Middle frontal gyrus (tissue), 1 donor: ENCODE data around the gene CFB.
"Not testable (repeated sequence)": the region's sequence is repeated elsewhere in the genome, so short reads cannot be mapped to it uniquely, and the experiment has no call there.

Experiments
- DNase-seq: peaks from one replicate; pipeline ENCODE4 v3.0.0-alpha.2; 2015; ENCODE audit warnings: low spot score; ENCODE audit errors: extremely low spot score

CFB gene

DNA sequence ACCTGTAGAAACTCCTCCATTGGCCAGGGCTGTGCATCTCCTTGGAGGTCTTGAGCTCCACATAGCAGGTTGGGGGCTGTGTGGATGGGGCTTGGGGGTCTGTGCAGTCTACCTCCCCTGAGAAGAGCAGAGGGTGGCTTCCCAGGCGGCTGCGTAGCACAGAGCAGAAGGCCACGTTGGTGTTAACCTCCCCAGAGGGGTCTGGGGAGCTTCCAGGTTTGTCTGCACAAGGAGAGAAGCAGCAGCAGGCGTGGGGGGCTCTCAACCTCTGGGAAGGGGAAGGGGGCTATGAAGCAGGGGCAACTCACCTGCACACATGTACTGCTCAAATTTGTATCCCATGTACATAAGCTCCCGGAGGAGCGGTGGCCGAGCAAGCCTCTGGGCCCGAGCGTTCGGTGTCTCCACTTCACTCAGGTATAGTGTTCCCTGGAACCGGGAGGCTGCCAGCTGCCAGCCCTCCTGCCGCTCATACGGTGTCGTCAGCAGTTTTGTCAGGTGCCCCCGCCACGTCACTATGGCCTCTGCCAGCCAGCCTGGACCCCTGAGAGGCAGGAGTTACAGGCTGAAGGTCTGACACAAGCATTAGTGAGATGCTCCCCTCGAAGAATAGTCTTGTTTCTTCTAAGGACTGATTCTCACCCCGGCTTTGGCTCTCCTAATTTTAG is 24.8 kb downstream of the CFB start:
- DNase-seq, result no peak

DNA sequence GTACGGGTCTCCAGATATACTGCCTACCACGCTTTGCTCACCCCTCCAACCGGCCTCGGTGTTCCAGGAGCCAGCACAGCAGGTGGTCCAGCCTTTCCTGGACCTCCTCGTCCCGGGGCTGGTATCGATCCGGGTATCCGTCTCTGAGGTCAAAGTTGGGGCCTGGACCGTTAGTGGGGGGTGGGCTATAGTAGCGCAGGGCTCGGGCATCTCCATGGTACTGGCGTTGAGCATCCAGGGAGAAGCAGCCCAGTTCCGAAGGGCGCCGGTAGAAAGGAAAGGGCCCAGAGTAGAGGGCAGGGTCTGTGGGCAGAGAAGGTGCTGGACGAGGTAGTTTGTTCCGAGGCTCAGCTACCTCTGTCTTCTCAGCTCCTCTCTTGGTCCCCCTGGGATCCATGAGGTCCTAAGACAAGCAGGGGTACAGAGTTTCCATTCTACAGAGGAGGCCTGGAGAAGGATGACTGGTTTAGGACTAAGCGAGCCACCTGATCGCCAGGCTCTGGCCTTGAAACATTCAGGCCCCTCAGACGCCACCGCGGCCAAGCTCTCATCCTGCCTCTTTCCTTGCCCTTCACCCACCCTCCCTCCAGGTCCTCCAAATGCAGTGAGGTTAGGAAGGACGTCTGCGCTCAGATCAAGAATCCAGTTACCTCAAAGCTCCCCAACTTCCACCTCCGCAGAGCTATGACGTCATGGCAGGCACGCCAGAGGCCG is 25.5 kb downstream of the CFB start:
- peak; percentile 10 for DNase-seq

DNA sequence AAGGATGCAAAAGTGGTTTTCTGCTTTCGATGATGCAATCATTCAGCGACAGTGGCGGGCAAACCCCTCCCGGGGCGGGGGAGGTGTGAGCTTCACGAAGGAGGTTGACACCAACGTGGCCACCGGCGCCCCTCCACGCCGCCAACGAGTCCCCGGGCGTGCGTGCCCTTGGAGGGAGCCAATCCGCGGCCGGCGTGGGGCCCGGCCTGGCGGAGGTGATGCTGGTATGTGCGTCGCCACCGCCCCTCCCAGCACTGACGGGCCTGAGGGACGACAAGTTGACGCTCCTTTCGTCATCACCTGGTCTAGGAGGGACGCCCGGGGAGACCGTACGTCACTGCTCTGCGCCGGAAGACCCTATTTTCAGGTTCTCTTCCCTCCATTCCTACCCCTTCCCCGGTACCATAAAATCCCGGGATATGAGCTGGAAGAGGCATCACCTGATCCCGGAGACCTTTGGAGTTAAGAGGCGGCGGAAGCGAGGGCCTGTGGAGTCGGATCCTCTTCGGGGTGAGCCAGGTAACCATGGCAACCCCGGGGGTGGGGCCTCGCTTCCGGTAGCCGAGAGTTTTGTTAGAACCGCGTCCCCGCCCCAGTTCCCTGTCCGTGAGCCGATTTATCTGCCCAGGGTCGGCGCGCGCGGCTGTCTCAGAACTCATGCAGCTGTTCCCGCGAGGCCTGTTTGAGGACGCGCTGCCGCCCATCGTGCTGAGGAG is 26.3 kb downstream of the CFB start, which contains the start of gene DXO:
Gene DXO, minus strand, starts transcription at position 146 of the 716 bp plus-strand sequence. CDS start 463 bp downstream, outside the sequence.
- peak; percentile 90 for DNase-seq

DNA sequence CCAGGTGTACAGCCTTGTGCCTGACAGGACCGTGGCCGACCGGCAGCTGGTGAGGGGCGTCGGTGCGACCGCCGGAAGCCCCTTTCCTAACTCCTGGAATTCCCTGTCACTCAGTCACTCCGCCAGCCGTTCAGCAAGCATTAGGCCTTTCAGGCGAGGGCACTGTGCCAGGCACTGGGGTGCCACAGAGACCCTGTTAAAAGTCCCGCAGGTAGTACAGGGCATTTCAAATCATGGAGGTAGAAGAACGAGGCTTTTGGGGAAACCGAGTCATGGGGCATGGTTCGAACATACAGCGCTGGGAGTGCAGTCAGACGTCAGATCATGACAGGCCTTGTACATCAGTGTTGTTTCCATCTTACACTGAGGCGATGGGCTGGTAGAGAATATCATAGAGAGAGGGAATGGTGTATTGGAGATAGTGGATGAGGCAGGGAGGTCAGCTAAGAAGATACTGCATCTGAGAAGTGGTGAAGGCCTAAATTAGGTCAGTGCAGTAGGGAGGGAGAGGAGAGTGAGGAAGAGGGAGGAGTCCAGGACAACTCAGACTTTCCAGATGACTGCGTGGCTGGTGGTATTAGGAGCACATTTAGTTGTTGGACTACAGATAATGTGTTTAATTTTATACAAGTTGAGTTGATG is 26.9 kb downstream of the CFB start:
- no peak for DNase-seq

DNA sequence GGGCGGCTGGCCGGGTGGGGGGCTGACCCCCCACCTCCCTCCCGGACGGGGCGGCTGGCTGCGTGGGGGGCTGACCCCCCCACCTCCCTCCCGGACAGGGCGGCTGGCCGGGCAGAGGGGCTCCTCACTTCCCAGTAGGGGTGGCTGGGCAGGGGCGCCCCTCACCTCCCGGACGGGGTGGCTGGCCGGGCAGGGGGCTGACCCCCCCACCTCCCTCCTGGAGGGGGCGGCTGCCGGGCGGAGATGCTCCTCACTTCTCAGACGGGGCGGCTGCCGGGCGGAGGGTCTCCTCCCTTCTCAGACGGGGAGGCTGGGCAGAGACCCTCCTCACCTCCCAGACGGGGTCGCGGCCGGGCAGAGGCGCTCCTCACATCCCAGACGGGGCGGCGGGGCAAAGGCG is 30.2 kb downstream of the CFB start:
- DNase-seq, result not testable (repeated sequence)

DNA sequence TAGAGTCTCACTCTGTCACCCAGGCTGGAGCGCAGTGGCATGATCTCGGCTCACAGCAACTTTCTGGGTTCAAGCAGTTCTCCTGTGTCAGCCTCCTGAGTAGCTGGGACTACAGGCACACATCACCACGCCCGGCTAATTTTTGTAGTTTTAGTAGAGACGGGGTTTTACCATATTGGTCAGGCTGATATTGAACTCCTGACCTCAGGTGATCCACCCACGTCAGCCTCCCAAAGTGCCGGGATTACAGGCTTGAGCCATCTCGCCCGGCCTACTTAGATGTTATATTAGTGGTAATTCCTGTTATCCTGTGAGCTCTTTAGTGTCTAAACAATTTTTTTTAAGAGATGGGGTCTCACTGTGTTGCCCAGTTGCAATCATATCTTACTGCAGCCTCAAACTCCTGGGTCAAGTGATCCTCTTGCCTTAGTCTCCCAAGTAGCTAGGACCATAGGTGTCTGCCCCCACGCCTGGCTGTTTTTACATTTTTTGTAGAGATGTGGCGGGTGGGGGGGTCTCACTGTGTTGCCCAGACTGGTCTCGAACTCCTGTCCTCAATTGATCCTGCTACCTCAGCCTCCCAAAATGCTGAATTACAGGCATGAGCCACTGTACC is 32.0 kb downstream of the CFB start:
- no peak for DNase-seq

DNA sequence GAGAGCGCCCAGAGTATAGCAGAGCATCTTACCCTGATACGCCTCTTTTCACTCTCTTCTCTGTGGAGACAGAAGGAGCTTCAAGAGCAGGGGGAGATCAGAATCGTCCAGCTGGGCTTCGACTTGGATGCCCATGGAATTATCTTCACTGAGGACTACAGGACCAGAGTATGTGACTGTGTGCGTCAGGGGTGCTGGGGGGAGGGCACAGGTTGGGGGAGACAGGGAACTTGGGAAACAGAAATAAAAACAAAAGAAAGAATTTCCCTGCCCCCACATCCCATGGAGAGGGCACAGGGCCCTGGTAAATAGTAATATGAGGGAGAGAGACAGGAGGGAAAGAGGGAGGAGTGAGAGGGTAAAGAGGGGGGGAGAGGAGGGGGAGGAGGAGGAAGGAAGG is 32.9 kb downstream of the CFB start:
- no peak for DNase-seq

DNA sequence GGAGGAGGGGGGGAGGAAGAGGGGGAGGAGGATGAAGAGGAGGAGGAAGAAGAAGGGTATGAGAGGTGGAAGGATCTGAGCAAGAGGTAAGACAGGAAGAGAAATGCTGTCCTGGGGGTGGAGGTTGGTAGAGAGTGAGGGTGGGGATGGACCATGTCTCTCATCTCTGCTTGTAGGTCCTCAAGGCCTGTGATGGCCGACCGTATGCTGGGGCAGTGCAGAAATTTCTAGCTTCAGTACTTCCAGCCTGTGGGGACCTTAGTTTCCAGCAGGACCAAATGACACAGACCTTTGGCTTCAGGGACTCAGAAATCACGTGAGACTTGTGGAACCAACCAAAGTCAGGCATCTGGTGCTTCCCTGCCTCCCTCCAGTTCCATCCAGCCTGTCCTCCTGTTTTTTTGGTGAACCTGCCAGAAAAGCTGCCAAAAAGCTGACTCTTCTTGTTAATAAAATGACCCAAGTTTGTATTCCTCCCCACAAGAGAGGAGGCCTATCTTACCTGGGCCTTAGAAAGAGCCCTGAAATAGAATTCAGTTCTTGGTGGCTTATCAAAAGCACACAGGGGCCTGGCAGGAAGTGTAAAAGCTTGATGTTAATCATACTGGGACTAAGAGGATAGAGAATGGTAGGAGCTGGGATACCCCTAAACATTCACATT is 33.5 kb downstream of the CFB start:
- no peak for DNase-seq

DNA sequence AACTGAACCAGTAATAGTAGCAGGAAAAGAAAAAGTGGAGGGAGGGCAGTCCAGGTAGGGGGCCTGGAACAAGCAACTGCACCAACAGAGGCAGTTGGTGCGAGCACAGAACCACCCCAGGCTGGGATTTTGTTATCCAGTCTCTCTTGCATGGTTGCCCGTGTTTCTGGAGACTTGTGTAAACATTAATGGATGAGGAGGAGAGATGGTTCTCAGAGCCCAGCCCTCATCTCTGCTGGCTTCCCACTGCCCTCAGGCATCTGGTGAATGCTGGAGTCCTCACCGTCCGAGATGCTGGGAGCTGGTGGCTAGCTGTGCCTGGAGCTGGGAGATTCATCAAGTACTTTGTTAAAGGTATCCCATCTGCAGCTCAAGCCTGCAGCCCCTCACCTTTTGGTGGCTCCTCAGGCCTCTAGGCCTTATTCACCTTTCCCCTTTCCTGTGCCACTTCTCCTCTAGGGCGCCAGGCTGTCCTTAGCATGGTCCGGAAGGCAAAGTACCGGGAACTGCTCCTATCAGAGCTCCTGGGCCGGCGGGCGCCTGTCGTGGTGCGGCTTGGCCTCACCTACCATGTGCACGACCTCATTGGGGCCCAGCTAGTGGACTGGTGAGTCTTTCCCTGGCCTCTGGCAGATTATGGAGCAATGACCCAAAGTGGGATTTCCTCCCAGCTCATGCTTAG is 34.4 kb downstream of the CFB start:
- DNase-seq, result not testable (repeated sequence)

DNA sequence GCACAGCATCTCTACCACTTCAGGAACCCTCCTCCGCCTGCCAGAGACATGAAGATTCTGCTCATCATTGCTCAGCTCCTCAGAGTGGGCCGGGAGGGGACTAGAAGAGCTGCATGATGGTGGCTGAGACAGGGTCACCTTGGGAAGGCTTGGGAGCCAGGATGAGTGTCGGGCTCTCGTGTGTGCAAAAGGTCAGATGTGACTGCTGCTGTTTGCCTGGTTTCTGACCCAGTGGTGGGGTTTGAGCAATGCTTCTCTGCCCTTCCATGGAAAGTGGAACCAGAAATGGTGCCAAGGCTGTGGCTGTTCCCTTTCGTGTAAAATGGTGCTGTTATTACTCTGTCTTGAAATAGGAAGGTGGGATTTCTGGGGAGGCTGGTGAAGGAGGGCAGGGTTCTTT is 35.1 kb downstream of the CFB start:
- DNase-seq, result not testable (repeated sequence)

DNA sequence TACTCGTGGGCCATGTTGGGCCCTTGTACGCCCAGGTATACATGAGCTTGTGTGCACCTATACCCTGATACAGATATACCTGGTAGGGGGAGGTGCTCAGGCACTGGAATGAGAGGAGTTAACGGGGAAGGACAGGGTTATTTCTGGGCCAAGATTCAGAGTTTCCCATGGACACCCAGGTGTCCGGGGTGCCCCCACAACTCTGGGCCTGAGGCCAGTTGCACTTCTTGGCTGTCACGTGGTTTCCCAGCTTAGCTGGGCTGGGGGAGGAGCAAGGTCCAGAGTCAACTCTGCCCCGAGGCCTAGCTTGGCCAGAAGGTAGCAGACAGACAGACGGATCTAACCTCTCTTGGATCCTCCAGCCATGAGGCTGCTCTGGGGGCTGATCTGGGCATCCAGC is 35.8 kb downstream of the CFB start, which contains the start of gene C4A:
Gene C4A, plus strand, starts transcription at position 314 of the 400 bp plus-strand sequence. Its CDS starts 51 bp downstream, at position 365.
- DNase-seq, result not testable (repeated sequence)

DNA sequence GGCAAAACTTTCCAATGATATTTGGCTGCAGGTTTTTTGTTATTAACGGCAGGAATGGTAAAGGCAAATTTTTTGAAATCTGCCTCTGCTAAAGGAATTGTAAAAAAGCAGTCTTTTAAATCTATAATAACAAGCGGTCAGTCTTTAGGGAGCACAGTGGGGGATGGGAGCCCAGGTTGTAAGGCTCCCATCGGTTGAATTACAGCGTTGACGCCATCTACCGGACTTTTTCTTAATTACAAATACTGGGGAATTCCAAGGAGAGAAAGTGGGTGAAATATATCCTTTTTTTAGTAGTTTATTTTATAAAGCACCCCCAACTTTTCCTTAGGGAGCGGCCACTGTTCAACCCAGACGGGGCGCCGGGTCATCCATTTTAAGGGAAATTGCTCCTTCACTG is 43.5 kb downstream of the CFB start:
- not testable (repeated sequence) for DNase-seq

DNA sequence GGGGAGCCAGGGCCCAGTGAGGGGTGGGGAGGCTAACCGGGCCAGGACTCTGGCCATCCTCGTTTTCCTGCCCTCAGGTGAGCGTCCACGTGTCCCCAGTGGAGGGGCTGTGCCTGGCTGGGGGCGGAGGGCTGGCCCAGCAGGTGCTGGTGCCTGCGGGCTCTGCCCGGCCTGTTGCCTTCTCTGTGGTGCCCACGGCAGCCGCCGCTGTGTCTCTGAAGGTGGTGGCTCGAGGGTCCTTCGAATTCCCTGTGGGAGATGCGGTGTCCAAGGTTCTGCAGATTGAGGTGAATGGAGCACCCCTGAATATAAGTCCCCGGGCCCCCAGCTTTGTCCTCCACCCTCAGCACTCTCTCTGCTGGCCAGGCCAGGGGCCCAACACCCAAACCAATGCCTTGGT is 48.5 kb downstream of the CFB start:
- DNase-seq, result not testable (repeated sequence)

DNA sequence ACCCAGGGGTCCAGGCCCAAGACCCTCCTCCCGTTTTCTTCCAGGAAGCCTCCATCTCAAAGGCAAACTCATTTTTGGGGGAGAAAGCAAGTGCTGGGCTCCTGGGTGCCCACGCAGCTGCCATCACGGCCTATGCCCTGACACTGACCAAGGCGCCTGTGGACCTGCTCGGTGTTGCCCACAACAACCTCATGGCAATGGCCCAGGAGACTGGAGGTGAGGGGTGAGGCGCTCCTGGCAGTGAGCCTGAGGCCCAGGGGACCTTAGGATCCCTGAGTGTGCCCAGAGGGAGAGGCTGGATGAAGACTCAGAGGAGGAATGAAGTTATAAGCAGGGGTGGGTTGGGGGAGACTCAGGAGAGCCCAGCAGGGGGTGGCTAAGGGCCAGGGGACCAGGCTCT is 50.5 kb downstream of the CFB start:
- not testable (repeated sequence) for DNase-seq
